Kidney epithelial cell (primary cell): ENCODE data around the gene MLIP. TPM values are rescaled to one million over a fixed set of nuclear protein-coding genes. Genes with fewer than 3 reads are reported as not detected.

ENCODE experiments used
- DNase-seq: peaks from one replicate; pipeline ENCODE4 v3.0.0-alpha.2; 2010; ENCODE audit warnings: low read depth
- H3K27me3 ChIP-seq: 2 replicates; pipeline ENCODE4 v1.6.0; 2011; ENCODE audit warnings: low read length; ENCODE audit not compliant: control insufficient read depth, insufficient read depth
- H3K36me3 ChIP-seq: 2 replicates; pipeline ENCODE4 v1.5.1; 2011; ENCODE audit warnings: low read length; ENCODE audit not compliant: control insufficient read depth, insufficient read depth
- H3K4me3 ChIP-seq: 2 replicates; pipeline ENCODE4 v1.5.1; 2011; ENCODE audit warnings: low read depth, mild to moderate bottlenecking, control low read depth, low read length
- total RNA-seq: library from RNA; depleted of rRNA; stranded (reverse); fragments of >200 nt; gene quantifications from 2 replicates; pipeline ENCODE4 v1.2.3, GENCODE V29; 2015
- TF ChIP-seq, protein P1 (sequence below): IDR thresholded peaks from 2 replicates; pipeline ENCODE4 v1.5.1; 2011; ENCODE audit warnings: mild to moderate bottlenecking, moderate library complexity, low read length, control low read depth, inconsistent platforms; ENCODE audit not compliant: insufficient read depth, poor library complexity, severe bottlenecking

Gene MLIP
- total RNA-seq, 1 donor from 2014 or later = not detected

- H3K36me3 ChIP-seq = no peaks in the 10 kb centered on the region
- no peaks in the 10 kb centered on the region for H3K27me3 ChIP-seq
- no peak overlapping the region for H3K4me3 ChIP-seq
- TF ChIP-seq, protein P1, sequence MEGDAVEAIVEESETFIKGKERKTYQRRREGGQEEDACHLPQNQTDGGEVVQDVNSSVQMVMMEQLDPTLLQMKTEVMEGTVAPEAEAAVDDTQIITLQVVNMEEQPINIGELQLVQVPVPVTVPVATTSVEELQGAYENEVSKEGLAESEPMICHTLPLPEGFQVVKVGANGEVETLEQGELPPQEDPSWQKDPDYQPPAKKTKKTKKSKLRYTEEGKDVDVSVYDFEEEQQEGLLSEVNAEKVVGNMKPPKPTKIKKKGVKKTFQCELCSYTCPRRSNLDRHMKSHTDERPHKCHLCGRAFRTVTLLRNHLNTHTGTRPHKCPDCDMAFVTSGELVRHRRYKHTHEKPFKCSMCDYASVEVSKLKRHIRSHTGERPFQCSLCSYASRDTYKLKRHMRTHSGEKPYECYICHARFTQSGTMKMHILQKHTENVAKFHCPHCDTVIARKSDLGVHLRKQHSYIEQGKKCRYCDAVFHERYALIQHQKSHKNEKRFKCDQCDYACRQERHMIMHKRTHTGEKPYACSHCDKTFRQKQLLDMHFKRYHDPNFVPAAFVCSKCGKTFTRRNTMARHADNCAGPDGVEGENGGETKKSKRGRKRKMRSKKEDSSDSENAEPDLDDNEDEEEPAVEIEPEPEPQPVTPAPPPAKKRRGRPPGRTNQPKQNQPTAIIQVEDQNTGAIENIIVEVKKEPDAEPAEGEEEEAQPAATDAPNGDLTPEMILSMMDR = no peak
- DNase-seq = no peak
These were observed 6.9 kb downstream of the MLIP start for GRCh38 chr6:54118117-54118516.

- Histone ChIP-seq H3K27me3 (no peaks in the 10 kb centered on the region), H3K36me3 (no peaks in the 10 kb centered on the region), H3K4me3 (no peak overlapping the region)
- DNase-seq = no peak
- TF ChIP-seq, protein P1 = no peak
These were observed 14.2 kb downstream of the MLIP start for GRCh38 chr6:54125493-54125892.

GRCh38 chr6:54130179-54130578 lies 18.9 kb downstream of the MLIP start:
- no peaks in the 10 kb centered on the region for H3K27me3 ChIP-seq
- TF ChIP-seq, protein P1 = no peak
- H3K4me3 ChIP-seq = no peak overlapping the region
- no peaks in the 10 kb centered on the region for H3K36me3 ChIP-seq
- DNase-seq = no peak

- no peaks in the 10 kb centered on the region for H3K36me3 ChIP-seq
- no peak overlapping the region for H3K4me3 ChIP-seq
- TF ChIP-seq, protein P1 = no peak
- H3K27me3 ChIP-seq = no peaks in the 10 kb centered on the region
- no peak for DNase-seq
These were observed 21.3 kb downstream of the MLIP start for GRCh38 chr6:54132587-54132986.

DNA sequence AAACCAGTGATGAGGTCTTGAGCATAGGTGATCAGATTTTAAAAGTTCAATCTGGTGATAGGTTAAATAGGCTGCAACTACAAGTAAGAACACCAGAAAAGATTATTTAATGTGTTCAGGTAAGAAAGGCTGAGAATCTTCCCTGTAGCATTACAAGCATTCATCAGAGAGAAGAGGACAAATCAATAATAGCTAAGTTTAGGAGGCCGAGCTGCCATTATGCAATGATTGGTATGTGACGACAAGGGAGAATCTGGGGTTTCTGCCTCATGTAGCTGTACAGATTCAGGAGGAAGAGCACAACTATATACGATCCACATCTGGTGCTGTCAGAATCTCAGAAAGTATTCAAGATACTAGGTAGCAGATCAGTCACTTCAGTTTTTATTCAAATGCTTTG lies 21.9 kb downstream of the MLIP start:
- DNase-seq = no peak
- Histone ChIP-seq H3K27me3 (no peaks in the 10 kb centered on the region), H3K4me3 (no peak overlapping the region), H3K36me3 (no peaks in the 10 kb centered on the region)
- TF ChIP-seq, protein P1 = no peak

DNA sequence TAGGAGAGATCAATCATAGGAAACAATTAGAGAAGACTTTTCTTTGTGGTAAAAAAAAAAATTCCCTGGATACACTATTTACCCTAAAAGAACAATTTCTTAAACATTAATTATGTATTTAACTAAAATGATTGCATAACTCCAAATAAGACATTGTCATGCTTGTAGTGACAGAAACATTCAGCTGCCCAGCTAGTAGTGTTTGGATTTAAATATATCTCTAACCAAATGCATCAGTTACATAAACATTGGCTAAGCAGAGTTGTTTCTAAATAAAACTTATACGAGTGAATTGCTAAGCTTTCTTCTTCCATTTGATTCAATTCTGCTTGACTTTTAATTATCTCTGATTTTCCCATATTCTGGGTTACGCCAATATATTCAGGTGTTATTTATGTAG lies 23.7 kb downstream of the MLIP start:
- H3K27me3 ChIP-seq = no peaks in the 10 kb centered on the region
- no peaks in the 10 kb centered on the region for H3K36me3 ChIP-seq
- no peak overlapping the region for H3K4me3 ChIP-seq
- TF ChIP-seq, protein P1 = no peak
- DNase-seq = no peak
